Putamen (tissue), 1 donor: Measurements from ENCODE around the gene TMEM190.

Experiments used
- DNase-seq: peaks from one replicate; pipeline ENCODE4 v3.0.0-alpha.2; 2016; ENCODE audit warnings: low spot score

The TMEM190 gene

GRCh38 chr19:55423225-55424005 lies 46.8 kb downstream of the TMEM190 start:
- peak; percentile 74 for DNase-seq

DNA sequence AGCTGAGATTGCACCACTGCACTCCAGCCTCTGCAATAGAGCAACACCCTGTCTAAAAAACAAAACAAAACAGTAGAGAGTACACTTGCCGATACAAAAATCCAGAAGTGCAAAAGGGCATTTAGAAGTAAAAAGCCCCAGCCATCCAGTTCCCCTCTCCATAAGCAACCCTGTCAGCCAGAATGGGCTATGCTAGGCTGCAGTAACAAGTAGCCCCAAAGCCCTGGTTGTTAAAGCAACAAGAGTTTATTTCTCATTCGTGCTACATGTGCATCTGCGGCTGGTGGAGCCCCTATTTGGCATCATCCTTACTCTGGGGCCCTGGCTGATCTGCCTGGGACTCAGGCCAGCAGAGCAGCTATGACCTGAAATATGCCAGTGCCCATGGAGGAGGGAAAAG lies 47.9 kb downstream of the TMEM190 start:
- no peak for DNase-seq

GRCh38 chr19:55426042-55426441 lies 49.4 kb downstream of the TMEM190 start:
- DNase-seq: peak; percentile 94
